ENCODE data around the gene ABITRAM.

GRCh38 chr9:108904161-108904560 is 30.0 kb upstream of the ABITRAM start:
- TF ChIP-seq, protein P1, sequence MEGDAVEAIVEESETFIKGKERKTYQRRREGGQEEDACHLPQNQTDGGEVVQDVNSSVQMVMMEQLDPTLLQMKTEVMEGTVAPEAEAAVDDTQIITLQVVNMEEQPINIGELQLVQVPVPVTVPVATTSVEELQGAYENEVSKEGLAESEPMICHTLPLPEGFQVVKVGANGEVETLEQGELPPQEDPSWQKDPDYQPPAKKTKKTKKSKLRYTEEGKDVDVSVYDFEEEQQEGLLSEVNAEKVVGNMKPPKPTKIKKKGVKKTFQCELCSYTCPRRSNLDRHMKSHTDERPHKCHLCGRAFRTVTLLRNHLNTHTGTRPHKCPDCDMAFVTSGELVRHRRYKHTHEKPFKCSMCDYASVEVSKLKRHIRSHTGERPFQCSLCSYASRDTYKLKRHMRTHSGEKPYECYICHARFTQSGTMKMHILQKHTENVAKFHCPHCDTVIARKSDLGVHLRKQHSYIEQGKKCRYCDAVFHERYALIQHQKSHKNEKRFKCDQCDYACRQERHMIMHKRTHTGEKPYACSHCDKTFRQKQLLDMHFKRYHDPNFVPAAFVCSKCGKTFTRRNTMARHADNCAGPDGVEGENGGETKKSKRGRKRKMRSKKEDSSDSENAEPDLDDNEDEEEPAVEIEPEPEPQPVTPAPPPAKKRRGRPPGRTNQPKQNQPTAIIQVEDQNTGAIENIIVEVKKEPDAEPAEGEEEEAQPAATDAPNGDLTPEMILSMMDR (conservative IDR thresholded peaks at IDR 0.05; ENCODE audit: low read depth in 2 of 2), result no peak
- no peak for TF ChIP-seq REST (IDR thresholded peaks at IDR 0.05; ENCODE audit: unreplicated experiment)
